SW480 (cell line): ENCODE data around the gene CLNS1A.
"Not testable (repeated sequence)": the region's sequence is repeated elsewhere in the genome, so short reads cannot be mapped to it uniquely, and the experiment has no call there.

Experiments
- DNase-seq: peaks from one replicate; pipeline ENCODE4 v3.0.0-alpha.2; 2016; ENCODE audit warnings: low spot score

Gene CLNS1A, protein sequence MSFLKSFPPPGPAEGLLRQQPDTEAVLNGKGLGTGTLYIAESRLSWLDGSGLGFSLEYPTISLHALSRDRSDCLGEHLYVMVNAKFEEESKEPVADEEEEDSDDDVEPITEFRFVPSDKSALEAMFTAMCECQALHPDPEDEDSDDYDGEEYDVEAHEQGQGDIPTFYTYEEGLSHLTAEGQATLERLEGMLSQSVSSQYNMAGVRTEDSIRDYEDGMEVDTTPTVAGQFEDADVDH

DNA sequence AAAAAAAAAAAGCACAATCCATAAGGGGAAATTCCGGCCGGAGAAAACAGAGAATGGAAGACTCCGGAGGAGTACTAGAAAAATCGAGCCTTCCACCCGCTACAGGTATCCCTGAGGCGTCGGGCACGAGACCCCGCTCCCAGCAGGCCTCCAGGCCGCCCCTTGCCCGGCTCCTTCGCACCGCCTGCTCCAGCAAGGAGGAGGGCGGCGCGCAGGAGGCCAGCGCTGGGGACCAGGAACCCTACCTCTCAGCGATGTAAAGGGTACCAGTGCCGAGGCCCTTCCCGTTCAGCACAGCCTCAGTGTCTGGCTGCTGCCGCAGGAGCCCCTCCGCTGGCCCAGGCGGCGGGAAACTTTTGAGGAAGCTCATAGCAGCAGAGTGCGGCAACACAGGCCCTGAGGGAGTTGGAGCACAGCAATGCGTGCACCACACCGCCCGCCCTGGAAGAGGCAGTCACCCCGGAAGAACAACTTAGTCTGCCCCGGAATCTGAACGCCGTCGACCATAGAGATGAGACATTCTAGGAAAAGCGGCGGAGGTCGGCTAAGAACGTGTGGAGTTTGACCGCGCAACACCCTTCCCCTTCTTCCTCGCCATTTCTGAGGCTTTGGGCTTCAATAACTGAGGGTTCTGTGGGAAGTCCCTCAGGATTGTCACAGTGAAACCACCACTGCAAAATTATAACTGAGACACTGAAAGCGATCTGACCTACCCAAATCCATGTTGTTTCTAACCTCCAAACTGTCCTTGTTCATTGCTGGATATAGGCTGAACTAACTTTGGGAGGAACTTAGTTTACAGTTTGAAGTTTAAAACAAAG is at the start of gene CLNS1A:
TSS of gene CLNS1A (minus strand) at position 450 of the 821 bp plus-strand sequence. CDS start at position 370, 80 bp downstream.
- DNase-seq, result peak; percentile 93

DNA sequence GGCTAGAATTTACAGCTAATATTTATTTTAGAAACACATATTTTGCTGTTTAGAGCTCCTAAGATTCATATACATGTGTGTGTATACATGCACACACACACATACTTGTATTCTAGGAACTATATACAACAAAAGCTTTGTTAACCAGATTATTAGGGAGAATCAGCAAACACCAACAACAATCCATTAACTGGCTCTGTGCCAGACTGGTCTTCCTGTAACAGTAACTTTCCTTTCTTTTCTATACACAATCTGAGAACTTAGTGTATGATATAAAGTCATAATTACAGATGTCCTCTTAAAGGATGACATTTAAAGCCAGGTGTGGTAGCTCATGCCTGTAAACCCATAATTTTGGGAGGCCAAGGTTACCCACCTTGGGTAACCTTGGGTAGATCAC is 49.5 kb upstream of the CLNS1A start:
- no peak for DNase-seq

DNA sequence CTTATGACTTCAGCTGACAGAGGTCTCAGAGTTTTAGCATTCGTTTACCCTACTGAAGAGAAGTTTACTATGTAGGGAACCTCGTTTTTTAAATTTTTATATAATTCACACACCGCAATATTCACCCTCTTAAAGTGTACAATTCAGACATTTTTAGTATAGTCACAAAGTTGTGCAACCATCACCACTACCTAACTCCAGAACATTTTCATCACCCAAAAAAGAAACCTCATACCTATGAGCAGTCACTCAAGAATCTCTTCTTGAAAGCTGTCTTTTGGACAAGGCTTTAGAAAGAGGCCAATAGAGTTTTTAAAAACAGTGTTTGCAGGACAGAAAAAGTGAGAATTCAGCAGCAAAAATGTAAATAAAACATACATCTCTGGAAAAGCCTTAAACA is 39.5 kb upstream of the CLNS1A start:
- DNase-seq, result no peak

DNA sequence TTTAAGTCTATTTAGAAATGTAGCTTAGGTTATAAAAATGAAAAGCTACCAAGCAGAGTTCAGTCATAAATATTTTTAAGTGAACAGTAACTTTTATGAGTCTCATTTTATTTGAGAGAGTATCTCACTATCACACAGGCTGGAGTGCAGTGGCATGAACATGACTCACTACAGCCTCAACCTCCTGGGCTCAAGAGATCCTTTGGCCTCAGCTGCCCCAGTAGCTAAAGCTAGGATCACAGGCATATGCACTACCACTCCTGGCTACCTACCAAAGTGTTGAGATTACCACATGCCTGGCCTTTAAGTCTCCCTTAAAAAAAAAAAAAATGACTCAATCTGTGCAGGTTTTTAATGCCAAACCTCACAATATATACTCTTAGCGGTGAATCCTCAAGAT is 34.7 kb upstream of the CLNS1A start:
- DNase-seq, result no peak

DNA sequence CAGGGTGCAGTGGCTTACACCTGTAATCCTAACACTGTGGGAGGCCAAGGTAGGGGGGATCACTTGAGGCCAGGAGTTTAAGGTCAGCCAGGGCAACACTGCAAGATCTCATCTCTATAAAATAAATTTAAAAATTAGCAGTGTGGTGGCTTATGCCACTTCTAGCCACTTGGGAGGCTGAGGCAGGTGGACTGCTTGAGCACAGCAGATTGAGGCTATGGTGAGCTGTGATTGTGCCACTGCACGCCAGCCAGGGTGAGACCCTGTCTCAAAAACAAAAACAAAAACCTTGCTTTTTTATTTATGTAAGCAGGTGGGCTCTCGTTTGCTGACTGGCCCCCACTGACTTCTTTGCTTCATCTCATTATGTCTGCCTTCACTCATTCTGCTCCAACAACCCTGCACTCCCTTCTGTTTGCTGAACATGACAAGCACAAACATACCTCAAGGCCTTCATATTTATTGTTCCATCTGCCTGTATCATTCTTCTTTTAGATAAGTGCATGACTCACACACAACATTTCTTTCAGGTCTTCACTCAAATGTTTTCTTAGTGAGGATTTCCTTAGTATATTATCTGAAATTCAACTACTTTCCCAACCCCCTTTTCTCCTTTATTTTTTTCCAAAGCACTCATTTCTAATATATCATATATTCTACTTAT is 32.4 kb upstream of the CLNS1A start:
- DNase-seq, result no peak

DNA sequence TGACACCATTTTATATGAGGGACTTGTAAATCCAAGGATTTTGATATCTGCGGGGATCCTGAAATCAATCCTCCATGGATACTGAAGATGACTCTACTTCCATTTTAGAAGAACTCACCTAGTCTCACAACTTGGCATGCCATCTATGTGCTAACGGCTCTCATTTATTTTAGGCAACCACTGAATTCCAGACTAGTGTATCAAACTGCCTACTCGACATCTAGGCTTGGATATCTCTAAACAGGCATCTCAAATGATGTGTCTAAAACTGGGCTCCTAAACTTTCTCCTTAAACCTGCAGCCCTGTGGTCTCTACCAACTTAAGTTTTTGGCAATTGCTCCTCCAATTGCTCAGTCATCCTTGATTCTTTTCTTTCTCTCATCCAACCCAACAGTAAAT is 31.2 kb upstream of the CLNS1A start:
- no peak for DNase-seq

DNA sequence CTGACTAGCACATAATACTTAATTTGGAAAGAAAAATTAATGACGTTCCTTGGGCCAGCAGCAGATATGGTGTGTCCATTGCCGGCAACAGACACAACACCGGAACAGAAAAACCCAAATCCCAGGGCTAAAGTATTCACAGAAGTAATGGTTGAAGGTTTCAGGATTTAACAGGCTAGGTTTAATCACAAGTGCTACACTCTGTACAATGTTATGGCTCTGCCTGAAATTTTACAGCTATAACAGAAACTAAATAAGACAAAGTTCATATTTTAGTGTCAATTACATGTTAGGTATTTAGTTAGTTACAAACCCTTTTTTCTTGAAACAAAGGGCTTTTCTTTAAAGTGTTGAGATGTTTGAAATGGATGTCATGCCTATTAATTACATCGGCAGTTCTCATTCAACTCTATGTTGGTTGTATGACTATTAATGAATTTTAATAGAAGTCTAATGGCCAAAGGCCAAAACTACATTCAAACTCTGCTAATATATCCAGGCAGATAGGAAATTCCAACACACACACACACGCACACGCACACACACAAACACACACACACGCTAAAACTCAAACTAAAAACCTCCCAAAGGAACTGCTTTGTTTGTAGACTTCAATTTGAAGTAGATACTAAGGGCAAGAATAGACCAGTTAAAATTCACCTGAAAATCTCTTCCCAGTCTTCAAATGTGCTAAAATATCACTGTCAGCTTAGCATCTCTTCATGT is 27.8 kb upstream of the CLNS1A start:
- DNase-seq, result no peak

DNA sequence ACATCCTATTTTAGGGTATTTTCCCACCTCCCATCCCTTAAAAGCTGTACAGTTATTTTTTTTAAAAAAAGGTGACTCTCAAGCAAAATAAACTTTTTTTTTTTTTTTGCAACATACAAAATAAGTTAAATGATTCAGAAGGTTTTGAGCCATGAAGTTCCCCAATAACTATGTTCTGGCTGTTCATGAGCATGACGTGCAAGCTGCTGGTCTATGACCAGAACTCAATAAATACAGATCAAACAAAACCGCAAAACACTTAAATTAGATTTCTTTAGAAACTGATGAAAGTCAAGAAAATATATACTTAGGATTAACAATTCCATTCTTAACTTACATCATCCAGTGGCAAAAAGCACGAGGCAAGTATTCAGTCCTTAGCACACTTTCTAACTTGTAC is 24.1 kb upstream of the CLNS1A start:
- DNase-seq, result no peak

DNA sequence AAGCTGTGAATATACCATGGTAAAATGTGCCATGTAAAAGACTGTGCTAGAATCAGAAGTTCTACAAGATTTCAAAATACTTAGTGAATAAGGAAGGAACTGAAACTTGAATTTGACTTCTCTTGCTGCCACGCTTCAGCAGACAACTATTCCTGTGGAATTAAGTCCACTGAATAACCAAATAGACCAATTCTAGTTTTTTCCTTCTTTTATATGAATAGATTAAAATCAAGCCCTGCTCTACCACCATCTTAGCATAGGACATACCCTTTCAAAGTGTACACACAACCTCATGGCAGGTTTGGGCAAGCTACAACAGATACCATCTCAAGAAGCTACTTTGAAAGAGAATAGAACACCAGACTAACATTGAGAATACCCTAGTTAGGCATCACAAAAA is 23.4 kb upstream of the CLNS1A start:
- no peak for DNase-seq

DNA sequence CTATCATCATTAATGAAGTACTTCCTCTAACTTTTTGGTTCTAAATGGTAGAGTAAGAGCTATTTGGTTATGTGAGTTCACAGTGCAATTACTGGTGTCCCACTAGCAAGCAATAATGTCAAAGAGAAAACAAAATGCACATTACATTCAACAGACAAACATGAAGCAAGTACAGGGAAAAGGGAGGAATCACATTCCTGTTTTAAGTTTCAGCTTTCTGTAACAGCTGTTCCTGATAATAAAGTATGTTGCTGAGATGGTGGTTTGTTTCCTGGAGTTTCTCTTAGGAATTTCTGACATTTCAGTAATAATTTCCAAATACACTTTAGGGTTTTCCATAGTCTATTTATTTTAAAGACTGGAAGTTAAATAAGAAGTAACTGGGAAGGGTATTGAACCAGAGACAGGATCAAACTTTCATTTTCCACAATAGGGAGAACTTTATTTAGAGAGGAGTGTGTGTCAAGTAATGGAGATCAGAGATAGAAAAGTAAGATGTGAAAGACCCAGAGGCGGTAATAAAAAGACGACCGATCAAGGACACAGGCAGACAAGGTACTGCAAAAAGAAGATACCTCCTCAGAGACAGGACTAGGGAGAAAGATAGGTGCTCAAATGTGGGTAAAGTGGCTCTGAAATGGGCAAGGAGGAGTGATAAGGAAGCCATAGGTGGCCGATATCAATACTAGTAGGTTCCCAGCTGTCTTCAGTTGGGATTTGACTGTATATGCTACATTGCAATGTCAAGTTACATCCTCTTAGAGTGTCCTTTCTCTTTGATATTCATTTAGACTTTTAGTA is 20.8 kb upstream of the CLNS1A start:
- no peak for DNase-seq

DNA sequence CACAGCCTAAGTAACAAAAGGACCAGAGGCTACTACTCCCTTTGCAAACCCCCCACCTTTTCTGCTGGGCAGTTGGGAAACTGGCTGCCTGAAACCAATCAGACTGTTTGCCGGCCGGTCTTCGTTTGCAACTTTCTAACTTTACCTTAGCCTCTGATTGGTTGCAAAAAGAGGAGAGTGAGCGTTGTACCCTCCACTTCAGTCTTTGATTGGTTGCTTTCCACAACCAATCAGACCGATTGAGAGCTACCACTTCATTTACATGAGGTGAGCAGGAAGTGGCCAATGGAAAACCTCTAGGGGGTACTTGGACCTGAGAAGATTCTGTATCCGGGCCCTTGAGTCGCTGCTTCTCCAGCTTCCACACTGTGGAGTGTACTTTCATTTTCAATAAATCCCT is 18.8 kb upstream of the CLNS1A start:
- no peak for DNase-seq

DNA sequence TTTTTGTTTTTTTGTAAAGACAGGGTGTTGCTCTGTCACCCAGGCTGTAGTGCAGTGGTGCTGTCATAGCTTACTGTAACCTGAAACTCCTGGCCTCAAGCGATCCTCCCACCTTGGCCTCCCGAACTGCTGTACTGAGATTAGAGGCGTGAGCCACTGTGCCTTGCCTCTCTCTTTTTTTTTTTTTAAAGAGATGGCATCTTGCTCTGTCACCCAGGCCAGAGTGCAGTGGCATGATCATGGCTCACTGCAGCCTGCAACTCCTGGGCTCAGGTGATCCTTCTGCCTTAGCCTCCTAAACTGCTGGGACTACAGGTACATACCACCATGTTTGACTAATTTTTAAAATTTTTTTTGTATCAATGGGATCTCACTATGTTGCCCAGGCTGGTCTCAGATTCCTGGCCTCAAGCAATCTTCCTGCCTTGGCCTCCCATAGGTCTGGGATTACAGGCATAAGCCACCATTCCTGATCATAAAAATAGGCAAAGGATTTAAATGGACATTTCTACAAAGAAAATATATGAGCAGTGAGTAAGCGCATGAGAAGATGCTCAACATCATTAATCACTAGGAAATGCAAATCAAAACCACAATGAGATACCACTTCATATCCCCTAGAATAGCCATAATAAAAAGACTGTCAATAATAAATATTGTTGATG is 17.3 kb upstream of the CLNS1A start:
- no peak for DNase-seq

DNA sequence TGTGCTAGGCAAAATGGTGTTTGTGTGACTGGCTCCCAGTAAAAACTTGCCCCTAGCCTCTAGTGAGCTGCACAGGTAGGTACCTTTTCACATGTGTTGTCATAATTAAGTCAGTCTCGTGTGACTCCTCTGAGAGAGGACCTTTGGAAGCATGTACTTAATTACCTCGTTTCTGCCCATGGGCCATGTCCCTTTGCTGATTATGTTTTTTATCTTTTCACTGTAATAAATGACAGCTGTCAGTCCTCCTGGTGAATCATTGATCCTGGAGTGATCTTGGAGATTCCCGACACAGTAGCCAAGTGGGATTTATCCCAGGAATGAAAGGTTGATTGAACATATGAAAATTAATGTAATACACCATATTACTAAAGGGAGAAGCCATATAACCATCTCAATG is 12.5 kb upstream of the CLNS1A start:
- DNase-seq, result no peak

DNA sequence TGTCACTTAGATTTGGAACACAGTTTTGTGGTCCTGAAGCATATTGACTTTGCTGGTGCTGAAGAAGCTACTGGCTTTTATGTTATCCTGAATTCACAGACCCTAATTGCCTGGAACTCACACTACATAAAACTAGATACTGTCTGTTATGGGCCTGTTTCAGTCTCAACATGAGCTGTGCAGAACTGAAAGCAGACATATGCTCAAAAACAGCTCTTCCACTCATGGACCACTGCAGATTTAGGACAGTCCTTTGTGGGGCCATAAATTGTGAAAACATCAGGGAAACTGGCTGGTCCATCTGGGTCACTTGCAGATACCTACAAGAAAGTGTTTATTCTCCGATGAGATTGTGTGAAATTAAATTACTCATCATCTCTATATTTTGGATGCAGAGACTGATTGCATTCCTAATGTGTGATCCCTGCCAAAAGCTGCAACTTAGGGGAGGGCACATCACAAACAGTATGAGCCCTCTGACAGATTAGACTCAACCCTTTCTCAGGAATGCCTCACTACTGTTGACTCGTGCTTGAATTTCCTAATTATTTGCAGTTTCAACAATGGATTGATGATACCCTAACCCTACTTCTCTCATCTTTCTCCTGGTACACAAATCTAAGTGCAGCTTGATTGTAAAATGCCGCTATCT is 10.2 kb upstream of the CLNS1A start:
- DNase-seq, result no peak

DNA sequence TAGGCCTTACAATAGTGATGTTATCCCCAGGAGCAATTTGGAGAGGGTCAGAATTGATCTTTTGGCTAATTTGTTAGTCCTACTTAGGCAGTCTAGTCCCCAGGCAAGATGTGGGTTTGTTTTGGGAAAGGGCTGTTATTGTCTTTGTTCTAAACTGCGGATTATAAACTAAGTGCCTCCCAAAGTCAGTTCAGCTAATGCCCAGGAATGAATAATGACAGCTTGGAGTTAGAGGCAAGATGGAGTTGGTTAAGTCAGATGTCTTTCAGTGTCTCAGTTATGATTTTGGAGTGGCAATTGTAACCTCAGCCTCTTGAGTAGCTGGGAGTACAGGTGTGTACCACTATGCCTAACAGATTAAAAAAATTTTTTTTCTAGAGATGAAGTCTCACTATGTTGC is 7.3 kb upstream of the CLNS1A start:
- DNase-seq, result no peak

DNA sequence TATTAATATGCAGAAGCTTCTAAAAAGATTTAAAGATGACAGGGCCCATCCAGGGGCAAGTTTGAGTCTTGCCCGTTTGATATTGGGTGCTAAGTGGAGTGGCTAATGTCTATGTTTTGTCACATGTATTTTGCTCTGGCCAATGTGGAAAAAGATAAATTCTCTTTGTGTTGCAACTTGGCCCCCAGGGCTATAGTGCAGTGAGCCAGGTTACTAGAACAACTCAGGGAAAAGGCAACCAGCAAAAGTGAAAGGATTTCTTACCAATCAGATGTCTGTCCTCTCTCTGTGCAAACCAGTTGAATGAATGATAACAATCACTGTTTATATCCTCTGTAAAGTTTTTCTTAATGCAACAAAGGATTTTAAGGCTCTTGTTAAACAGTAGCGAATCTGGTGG is 4.6 kb upstream of the CLNS1A start:
- DNase-seq, result no peak

DNA sequence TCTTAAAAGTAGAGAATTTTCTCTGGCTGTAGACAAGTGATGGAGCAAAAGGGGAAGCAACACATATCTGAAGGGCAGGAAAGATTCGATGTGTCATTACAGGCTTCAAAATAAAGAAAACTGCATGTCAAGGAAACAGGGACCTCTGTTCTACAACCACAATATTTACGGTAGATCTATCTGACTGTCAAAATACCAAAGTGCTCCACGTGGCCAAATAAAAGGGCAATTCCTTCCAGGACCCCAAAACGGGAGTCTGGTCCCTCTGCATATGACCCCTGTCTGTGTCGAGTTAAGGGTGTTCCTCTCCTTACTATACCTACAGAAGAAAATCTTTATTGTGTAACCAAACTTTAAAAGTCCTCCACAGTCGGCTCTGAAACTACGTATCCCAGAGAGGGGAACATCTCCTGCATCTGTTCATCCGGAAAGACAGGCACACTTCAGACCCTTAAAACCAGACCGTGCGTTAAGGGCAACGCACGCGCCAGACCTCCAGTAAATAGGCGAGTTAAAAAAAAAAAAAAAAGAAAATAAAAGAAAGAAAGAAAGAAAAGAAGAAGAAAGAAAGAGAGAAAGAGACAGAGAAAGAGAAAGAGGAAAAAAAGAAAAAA is 756 bp downstream of the CLNS1A start:
- DNase-seq, result peak; percentile 16

DNA sequence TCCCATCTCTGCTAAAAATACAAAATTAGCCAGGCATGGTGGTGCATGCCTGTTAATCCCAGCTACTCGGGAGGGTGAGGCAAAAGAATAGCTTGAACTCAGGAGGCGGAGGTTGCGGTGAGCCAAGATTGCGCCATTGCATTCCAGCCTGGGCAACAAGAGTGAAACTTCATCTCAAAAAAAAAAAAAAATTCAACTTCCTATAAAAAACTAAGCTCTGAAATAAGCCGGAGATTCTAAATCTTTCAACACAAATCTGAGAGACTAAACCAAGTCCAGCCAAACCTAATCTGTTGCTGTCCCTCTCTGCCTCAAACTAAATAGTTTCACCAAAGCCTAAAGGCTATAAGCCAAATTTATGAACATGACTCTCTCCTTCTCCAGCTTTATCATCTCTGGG is 3.7 kb downstream of the CLNS1A start:
- not testable (repeated sequence) for DNase-seq

DNA sequence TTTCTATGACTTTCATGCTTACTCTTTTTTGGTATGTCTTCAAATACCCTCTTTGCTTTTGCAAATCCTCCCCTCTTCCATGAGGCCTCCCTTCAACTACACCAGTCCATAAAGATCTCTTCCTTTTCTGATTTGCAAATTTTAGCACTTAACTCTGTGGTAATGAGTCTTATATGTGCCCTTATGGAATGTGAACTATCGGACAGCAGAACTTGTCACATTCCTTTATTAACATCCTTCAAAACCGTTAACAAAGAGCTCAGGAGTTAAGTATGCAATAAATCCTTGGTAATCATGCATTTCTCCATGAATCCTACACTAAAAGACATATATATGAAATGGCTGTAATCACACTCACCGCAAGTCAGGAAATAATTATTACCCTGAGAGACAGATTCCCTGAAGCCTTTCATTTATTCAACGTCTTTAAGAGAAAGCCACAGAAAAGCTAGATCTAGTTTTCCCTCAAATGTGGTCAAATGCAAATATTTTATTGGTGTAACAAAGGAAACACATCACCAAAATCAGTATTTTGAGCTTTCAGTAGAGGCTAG is 7.4 kb downstream of the CLNS1A start:
- DNase-seq, result no peak
